ENCODE measurements around the gene PTRH2.

PTRH2 gene

DNA sequence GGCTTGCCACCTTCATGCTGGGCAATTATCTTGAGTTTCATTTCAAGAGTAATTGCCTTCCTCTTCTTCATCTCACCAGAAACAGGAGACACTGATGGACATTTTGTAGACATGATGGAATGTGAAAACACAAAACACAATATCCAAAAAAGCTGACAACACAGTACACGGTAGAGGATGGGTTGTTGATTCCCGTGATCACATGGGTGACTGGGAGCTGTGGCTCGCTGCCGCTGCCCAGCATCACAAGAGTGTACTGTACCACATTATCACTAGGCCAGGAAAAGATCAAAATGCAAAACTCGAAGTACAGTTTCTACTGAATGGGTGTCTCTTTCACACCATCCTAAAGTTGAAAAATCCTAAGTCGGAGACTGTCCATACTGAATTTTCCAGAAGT, 7.4 kb downstream of the PTRH2 start:
- DNase-seq (ENCODE audit: low read depth) = no peak
- TF ChIP-seq, protein P1, sequence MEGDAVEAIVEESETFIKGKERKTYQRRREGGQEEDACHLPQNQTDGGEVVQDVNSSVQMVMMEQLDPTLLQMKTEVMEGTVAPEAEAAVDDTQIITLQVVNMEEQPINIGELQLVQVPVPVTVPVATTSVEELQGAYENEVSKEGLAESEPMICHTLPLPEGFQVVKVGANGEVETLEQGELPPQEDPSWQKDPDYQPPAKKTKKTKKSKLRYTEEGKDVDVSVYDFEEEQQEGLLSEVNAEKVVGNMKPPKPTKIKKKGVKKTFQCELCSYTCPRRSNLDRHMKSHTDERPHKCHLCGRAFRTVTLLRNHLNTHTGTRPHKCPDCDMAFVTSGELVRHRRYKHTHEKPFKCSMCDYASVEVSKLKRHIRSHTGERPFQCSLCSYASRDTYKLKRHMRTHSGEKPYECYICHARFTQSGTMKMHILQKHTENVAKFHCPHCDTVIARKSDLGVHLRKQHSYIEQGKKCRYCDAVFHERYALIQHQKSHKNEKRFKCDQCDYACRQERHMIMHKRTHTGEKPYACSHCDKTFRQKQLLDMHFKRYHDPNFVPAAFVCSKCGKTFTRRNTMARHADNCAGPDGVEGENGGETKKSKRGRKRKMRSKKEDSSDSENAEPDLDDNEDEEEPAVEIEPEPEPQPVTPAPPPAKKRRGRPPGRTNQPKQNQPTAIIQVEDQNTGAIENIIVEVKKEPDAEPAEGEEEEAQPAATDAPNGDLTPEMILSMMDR (conservative IDR thresholded peaks at IDR 0.05; ENCODE audit: low read depth, low read length) = no peak
- H3K4me3 ChIP-seq (ENCODE audit: low read length) = no peak overlapping the region

DNA sequence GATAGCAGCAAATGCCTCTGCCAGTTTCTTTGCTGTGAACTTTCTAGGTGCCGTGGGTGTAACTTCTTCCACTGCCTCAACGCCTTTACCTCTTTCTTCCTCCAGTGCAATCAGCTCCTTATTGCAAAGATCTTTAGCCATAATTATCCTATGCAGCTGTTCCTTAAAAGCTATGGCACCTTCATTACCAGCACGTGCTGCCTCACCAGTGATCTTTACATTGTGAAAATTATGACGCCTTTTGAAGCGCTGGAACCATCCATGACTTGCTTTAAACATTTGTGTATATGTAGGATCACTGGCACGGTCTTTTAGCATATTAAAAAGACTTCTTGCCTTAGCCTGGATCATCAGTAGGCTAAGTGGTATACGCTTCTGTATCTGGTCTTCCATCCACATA, 8.0 kb downstream of the PTRH2 start:
- TF ChIP-seq, protein P1 (conservative IDR thresholded peaks at IDR 0.05; ENCODE audit: low read depth, low read length) = no peak
- H3K4me3 ChIP-seq (ENCODE audit: low read length) = no peak overlapping the region
- DNase-seq (ENCODE audit: low read depth) = no peak

DNA sequence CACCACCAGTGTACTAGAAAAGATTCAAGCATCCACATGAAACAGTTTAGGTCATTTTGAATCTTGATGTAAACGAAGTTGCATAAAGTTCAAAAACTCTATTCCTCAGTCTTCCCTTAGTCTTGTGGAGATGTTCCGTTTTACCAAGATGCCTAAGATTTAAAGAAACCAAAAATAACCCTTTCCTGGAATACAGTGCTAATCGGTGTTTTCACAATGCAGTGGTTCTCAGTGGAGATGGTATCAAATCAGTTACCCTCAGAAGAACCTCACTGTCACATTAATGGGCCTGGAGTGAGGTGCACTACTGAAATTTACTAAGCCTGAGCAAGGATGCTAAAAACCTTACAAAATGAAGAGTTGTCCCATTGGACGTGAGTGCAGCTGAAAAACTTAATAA, 9.1 kb downstream of the PTRH2 start:
- DNase-seq (ENCODE audit: low read depth) = no peak
- no peak overlapping the region for H3K4me3 ChIP-seq (ENCODE audit: low read length)
- TF ChIP-seq, protein P1 (conservative IDR thresholded peaks at IDR 0.05; ENCODE audit: low read depth, low read length) = no peak

DNA sequence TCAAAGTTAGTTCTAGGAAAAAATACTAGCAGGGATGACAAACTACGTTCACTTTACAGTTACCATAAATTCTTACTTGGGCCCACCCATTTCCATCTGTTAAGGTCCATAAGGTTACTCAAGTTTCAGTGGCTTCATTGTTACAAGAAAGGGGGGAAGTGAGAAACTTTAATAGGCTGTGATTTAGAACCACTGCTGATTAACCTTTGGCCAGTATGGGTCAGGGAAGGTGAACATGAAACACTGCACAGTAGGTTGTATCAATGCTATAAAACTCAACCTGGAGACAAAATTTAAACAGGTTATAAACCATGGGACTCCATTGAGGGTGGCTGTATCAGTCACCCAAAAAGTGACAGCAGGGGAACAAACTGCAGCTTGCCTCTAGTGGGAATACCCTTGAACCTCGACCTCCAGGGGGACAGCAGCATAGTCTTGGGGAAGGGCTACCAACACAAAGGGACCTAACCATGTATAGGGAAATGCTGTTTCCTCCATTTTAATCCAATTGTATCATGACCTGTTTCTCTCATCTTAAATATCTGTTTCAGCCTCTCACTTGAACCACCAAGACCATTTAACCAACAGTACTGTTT, 10.4 kb downstream of the PTRH2 start:
- H3K4me3 ChIP-seq (ENCODE audit: low read length) = no peak overlapping the region
- TF ChIP-seq, protein P1 (conservative IDR thresholded peaks at IDR 0.05; ENCODE audit: low read depth, low read length) = no peak
- no peak for DNase-seq (ENCODE audit: low read depth)

DNA sequence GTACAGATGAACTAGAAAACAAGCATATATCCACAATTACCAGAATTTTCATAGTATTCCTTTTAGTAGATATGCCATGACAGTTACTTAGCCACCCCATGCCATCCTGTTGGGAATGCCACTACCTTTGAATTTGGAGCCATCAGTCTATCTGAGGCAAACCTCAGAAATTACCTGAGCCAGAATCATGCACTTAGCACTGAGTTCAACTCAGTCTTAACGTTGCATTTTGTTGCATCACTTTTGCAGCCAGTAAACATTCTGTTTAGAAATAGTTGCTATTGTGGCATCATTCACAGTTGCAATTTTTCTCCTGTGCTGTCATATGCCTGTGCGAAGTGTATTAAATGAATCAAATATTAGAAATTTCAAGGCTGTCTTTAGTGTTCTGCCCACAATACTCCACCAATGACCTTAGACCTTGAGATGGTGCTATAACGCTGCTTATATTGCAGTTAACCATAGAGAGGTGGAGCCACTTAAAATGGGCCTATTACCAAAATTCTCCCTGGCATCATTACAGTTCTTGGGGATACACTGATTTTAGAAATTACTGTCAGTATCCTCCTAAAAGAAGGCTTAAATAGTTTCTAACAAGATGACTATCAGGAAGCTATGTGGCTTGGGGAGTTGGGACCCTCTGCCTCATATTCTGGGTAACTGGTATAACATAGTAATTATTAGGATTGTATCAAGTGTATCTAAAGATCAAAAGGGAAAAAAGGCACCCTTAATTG, 11.1 kb downstream of the PTRH2 start:
- TF ChIP-seq, protein P1 (conservative IDR thresholded peaks at IDR 0.05; ENCODE audit: low read depth, low read length) = no peak
- no peak for DNase-seq (ENCODE audit: low read depth)
- H3K4me3 ChIP-seq (ENCODE audit: low read length) = no peak overlapping the region

GRCh38 chr17:59694344-59694743, 12.9 kb downstream of the PTRH2 start:
- TF ChIP-seq, protein P1 (conservative IDR thresholded peaks at IDR 0.05; ENCODE audit: low read depth, low read length) = no peak
- H3K4me3 ChIP-seq (ENCODE audit: low read length) = no peak overlapping the region
- DNase-seq (ENCODE audit: low read depth) = no peak

DNA sequence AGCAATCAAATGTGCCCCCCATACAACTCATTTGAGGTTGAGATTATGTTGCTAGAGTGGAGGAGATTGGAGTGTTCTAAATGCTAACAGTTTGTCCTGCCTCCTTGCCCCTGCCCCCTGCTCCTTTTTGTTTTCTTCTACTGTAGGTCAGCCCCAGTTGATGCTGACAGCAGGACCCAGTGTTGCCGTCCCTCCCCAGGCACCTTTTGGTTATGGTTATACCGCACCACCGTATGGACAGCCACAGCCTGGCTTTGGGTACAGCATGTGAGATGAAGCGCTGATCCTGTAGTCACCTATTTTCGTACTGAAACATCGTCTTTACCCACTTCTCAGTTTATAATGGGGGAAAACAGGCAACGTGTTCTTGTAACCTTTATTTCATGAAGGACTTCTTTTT, 13.6 kb downstream of the PTRH2 start:
- TF ChIP-seq, protein P1 (conservative IDR thresholded peaks at IDR 0.05; ENCODE audit: low read depth, low read length) = no peak
- DNase-seq (ENCODE audit: low read depth) = no peak
- H3K4me3 ChIP-seq (ENCODE audit: low read length) = no peak overlapping the region
